Fibroblast of pulmonary artery (primary cell): Measurements from ENCODE around the gene GARS1.

Source experiments
- DNase-seq: peaks from one replicate; pipeline ENCODE4 v3.0.0-alpha.2; 2010; ENCODE audit warnings: low read depth
- H3K4me3 ChIP-seq: replicated peaks from 2 replicates; pipeline ENCODE4 v1.5.1; 2011; ENCODE audit warnings: low read depth, mild to moderate bottlenecking, control low read depth, low read length, moderate library complexity
- TF ChIP-seq, protein P1 (sequence below): IDR thresholded peaks from 2 replicates; pipeline ENCODE4 v1.5.1; 2011; ENCODE audit warnings: mild to moderate bottlenecking, control low read depth, low read length, inconsistent platforms; ENCODE audit errors: missing control alignments

Gene GARS1

DNA sequence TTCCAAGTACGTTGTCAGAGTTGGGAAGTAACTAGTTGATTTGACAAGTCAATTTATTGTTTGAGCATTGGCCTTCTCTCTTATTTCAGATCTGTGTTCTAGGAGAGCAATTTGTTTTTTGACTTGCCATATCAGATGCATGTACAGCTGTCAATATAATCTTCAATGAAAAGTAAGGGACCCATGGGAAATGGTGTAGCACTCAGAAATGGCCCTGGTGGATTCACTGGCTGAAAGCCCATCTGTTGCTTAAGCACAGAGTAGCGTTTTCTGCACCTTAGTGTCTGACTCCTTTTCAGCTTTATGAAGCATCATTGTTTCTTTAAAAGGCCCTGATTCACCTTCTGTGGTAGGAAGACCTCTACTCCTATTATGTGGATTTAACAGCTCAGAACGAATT lies 10.2 kb downstream of the GARS1 start:
- TF ChIP-seq, protein P1, sequence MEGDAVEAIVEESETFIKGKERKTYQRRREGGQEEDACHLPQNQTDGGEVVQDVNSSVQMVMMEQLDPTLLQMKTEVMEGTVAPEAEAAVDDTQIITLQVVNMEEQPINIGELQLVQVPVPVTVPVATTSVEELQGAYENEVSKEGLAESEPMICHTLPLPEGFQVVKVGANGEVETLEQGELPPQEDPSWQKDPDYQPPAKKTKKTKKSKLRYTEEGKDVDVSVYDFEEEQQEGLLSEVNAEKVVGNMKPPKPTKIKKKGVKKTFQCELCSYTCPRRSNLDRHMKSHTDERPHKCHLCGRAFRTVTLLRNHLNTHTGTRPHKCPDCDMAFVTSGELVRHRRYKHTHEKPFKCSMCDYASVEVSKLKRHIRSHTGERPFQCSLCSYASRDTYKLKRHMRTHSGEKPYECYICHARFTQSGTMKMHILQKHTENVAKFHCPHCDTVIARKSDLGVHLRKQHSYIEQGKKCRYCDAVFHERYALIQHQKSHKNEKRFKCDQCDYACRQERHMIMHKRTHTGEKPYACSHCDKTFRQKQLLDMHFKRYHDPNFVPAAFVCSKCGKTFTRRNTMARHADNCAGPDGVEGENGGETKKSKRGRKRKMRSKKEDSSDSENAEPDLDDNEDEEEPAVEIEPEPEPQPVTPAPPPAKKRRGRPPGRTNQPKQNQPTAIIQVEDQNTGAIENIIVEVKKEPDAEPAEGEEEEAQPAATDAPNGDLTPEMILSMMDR: no peak
- no peak overlapping the region for H3K4me3 ChIP-seq
- no peak for DNase-seq

DNA sequence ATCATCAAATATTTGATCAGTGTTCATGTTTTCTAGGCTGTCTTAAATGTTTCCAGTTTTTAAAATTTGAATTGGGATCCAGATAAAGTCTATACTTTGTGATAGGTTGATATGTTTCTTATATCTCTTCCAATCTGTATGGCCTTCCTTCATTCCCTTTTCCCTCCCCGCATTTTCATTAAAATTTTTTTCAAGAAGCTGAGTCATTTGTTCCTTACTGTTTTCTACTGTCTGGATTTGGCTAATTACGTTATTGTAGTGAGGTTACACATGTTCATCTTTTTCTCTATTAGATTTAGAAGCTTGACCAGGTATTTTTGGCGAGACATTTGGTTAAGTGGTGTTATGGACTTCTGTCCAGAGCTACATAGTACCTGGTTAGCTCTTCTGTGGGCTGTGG lies 11.2 kb downstream of the GARS1 start:
- TF ChIP-seq, protein P1: no peak
- no peak overlapping the region for H3K4me3 ChIP-seq
- no peak for DNase-seq

DNA sequence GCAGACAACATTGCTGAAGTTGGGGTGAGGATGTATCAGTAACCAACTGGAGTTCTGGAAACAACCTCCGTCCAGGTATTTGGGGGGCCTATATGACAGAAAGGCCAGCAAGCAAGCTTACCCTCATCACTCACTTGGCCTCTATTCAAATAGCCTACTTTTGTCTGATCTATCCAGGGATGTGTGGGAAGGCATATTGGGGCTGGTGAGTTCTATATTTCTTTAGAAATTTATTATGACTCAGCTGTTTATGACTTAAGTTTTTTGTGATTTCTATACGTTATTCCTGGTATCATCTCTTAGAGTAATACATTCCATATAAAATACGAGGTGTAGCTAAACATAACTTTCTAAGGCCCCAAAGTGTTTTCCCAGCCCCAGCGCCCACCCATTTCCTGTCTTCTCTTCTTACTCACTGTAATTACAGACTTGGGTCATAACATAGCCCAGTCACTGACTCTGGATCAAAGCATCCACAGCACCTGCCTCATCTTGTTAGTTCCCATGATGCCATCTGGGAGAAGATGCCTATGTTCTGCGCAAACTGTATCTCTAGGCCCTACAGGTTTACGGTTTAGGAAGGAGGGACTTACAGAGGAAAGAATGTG lies 18.1 kb downstream of the GARS1 start:
- TF ChIP-seq, protein P1: no peak
- no peak overlapping the region for H3K4me3 ChIP-seq
- peak; percentile 13 for DNase-seq

DNA sequence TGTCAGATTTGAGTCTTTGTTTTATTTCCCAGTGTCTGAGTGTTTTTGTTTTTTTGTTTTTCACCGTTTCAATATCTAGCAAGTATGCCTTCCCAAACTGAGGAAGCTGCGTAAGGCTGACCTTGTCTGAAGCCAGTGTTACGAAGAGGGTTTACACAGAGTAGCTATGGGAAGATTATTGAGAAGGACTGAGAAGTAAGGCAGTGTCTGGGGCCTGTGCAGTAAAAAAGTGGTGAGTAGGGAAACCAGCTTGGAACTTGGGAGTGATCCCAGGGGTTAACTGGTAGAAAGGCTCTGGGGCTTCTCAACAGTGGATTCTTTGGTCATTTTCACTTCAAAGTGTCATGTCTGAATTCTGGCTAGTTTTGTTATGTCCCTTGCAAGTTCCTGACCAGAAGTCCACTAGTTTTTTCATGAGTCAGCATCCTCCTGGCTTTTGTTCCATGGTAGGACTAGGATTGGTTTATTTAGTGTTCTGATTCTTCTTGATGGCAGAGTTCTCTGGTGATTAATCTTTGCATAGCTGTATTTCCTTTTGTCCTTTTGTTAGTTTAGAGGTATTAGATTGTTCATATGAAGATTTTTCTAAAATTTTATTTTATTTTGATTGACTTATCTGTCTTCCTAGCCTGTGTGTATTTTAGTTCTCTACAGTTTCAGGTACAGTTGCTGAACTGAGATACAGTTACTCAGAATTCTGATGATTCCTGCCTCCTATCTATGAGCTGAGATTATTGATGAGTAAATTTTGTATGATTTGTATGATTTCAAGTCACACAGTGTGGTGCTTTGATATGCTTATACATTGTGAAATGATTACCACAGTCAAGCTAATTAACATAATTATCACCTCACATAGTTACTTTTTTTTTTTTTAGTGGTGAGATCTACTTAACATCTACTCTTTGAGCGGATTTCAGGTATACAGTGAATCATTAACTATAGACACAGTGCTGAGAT lies 19.0 kb downstream of the GARS1 start:
- peak; percentile 54 for DNase-seq
- TF ChIP-seq, protein P1: no peak
- H3K4me3 ChIP-seq: no peak overlapping the region

DNA sequence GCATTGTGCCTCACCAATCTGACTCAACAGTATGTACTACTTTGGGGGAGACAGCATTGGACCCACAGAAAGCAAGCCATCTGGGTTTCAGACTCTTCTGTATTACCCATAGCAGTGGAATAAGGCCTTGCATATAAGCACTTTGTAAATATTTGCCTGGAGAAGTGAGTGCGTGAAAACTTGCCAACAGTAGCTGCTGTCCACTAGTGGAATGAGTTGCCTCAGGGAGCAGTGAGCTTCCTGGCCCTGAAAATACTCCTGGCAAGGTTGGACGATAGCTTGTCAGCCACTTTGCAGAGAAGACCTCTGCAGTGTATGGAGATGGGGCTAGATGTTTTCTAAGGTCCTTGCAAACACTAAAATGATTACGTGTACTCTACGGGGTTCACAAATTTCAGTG lies 21.6 kb downstream of the GARS1 start:
- TF ChIP-seq, protein P1: no peak
- DNase-seq: no peak
- no peak overlapping the region for H3K4me3 ChIP-seq

DNA sequence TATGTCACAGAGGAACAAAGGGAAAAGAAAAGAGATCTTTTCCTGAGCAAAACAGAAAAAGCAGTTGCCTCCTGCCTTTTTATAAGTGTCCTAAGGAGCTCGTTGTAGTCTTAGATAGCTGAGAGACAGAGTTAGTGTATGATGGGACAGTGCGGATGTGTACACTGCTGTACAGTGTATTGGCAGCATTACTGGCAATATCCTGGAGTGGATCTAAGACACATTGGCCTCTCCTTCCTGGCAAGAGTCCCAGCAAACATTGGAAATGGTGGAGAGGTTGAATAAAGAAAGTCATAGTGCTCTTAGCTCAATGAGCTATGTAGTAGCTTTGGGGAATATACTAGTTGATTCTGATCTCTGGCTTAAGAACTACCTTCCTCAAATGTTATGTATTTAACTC lies 22.7 kb downstream of the GARS1 start:
- TF ChIP-seq, protein P1: no peak
- H3K4me3 ChIP-seq: no peak overlapping the region
- no peak for DNase-seq
